Trophoblast cell (in vitro differentiated cells and primary cell): ENCODE data around the gene MCU.

Experiments
- DNase-seq, 2 donors: peaks; one replicate each; pipeline ENCODE4 v3.0.0-alpha.2; 2016
- H2AFZ ChIP-seq: 2 replicates; pipeline ENCODE4 v1.6.1; 2013; ENCODE audit warnings: low read length, moderate library complexity, mild to moderate bottlenecking; ENCODE audit not compliant: insufficient read depth, poor library complexity
- H2AK5ac ChIP-seq: 2 replicates; pipeline ENCODE4 v1.6.1; 2013; ENCODE audit warnings: mild to moderate bottlenecking, low read length
- H2BK120ac ChIP-seq: 2 replicates; pipeline ENCODE4 v1.6.1; 2013; ENCODE audit warnings: low read length, mild to moderate bottlenecking, moderate library complexity; ENCODE audit not compliant: insufficient read depth, poor library complexity
- H2BK12ac ChIP-seq: 2 replicates; pipeline ENCODE4 v1.6.1; 2013; ENCODE audit warnings: mild to moderate bottlenecking, low read length, moderate library complexity
- H2BK5ac ChIP-seq: 2 replicates; pipeline ENCODE4 v1.6.1; 2013; ENCODE audit warnings: low read length, low read depth, moderate library complexity, mild to moderate bottlenecking; ENCODE audit not compliant: poor library complexity
- H3K14ac ChIP-seq: 2 replicates; pipeline ENCODE4 v1.6.1; 2013; ENCODE audit warnings: mild to moderate bottlenecking, low read length
- H3K18ac ChIP-seq: 2 replicates; pipeline ENCODE4 v1.6.1; 2013; ENCODE audit warnings: mild to moderate bottlenecking, low read length
- H3K23ac ChIP-seq: 2 replicates; pipeline ENCODE4 v1.6.1; 2013; ENCODE audit warnings: low read length
- H3K27ac ChIP-seq: 2 replicates; pipeline ENCODE4 v1.5.1; 2013; ENCODE audit warnings: low read depth, mild to moderate bottlenecking, inconsistent platforms, low read length, moderate library complexity
- H3K27me3 ChIP-seq: 2 replicates; pipeline ENCODE4 v1.6.1; 2013; ENCODE audit warnings: inconsistent platforms, mild to moderate bottlenecking, low read length, moderate library complexity; ENCODE audit not compliant: insufficient read depth
- H3K36me3 ChIP-seq, 2 experiments: 1 replicate in 1 of 2; 2 replicates in 1 of 2; pipeline ENCODE4 v1.6.1; 2013; ENCODE audit warnings: low read length in 2 of 2, mild to moderate bottlenecking in 2 of 2, moderate library complexity in 1 of 2; ENCODE audit not compliant: insufficient read depth in 2 of 2, control insufficient read depth in 1 of 2
- H3K4ac ChIP-seq: 2 replicates; pipeline ENCODE4 v1.6.1; 2013; ENCODE audit warnings: low read depth, mild to moderate bottlenecking, low read length, moderate library complexity
- H3K4me1 ChIP-seq, 2 experiments: 1 replicate in 1 of 2; 2 replicates in 1 of 2; pipeline ENCODE4 v1.6.1; 2013; ENCODE audit warnings: low read length in 2 of 2, mild to moderate bottlenecking in 2 of 2, moderate library complexity in 1 of 2; ENCODE audit not compliant: insufficient read depth in 2 of 2, control insufficient read depth in 1 of 2
- H3K4me2 ChIP-seq: 2 replicates; pipeline ENCODE4 v1.6.1; 2013; ENCODE audit warnings: inconsistent platforms, mild to moderate bottlenecking, low read length, moderate library complexity
- H3K4me3 ChIP-seq: 2 replicates; pipeline ENCODE4 v1.5.1; 2013; ENCODE audit warnings: mild to moderate bottlenecking, low read depth, low read length, inconsistent platforms
- H3K79me1 ChIP-seq: one replicate; pipeline ENCODE4 v1.6.1; 2013; ENCODE audit warnings: low read length
- H3K79me2 ChIP-seq: 2 replicates; pipeline ENCODE4 v1.6.1; 2013; ENCODE audit warnings: low read length, mild to moderate bottlenecking; ENCODE audit not compliant: control insufficient read depth, insufficient read depth, poor library complexity
- H3K9ac ChIP-seq: 2 replicates; pipeline ENCODE4 v1.6.1; 2013; ENCODE audit warnings: mild to moderate bottlenecking, low read length
- H3K9me3 ChIP-seq: 2 replicates; pipeline ENCODE4 v1.6.1; 2013; ENCODE audit warnings: low read depth, mild to moderate bottlenecking, control low read depth, inconsistent platforms, low read length; ENCODE audit not compliant: insufficient read depth
- H4K12ac ChIP-seq: 2 replicates; pipeline ENCODE4 v1.6.1; 2013; ENCODE audit warnings: low read depth, mild to moderate bottlenecking, low read length, moderate library complexity
- H4K8ac ChIP-seq: 2 replicates; pipeline ENCODE4 v1.6.1; 2013; ENCODE audit warnings: low read depth, mild to moderate bottlenecking, low read length, moderate library complexity
- H4K91ac ChIP-seq: one replicate; pipeline ENCODE4 v1.6.1; 2013; ENCODE audit warnings: low read depth, mild to moderate bottlenecking, low read length, moderate library complexity
- WGBS: extraction: QIAGEN DNeasy Blood & Tissue Kit; methylation state at CpG from one replicate; pipeline ENCODE4 v1.1.7; 2013; ENCODE audit warnings: missing lambda C conversion rate; ENCODE audit not compliant: insufficient read length, insufficient coverage; ENCODE audit errors: extremely low coverage; 5-methylcytosine and 5-hydroxymethylcytosine counted together

MCU gene

GRCh38 chr10:72818076-72818475, 126.1 kb downstream of the MCU start:
- Histone ChIP-seq H4K91ac (no peak overlapping the region), H3K18ac (no peak overlapping the region), H3K4ac (no peak overlapping the region), H2AFZ (no peak overlapping the region), H4K8ac (no peak overlapping the region), H3K4me1 (peaks cover under 1% of the 10 kb centered on the region in 2 experiments), H2BK120ac (no peak overlapping the region), H2AK5ac (no peak overlapping the region), H3K27me3 (no peaks in the 10 kb centered on the region), H4K12ac (no peak overlapping the region), H3K79me1 (no peaks in the 10 kb centered on the region), H2BK12ac (no peak overlapping the region), H3K4me3 (no peak overlapping the region), H3K23ac (no peak overlapping the region), H3K79me2 (no peaks in the 10 kb centered on the region), H2BK5ac (no peak overlapping the region), H3K36me3 (no peaks in the 10 kb centered on the region), H3K4me2 (no peak overlapping the region), H3K9ac (no peak overlapping the region), H3K9me3 (no peaks in the 10 kb centered on the region), H3K14ac (no peak overlapping the region), H3K27ac (no peak overlapping the region)
- whole genome bisulfite sequencing = no CpG with 5 or more reads among the region's 2 CpGs
- no peak for DNase-seq

- no peaks in the 10 kb centered on the region for H3K36me3 ChIP-seq
- H3K4me2 ChIP-seq = no peak overlapping the region
- no peak overlapping the region for H2BK5ac ChIP-seq
- H2AK5ac ChIP-seq = no peak overlapping the region
- H4K8ac ChIP-seq = no peak overlapping the region
- H3K18ac ChIP-seq = no peak overlapping the region
- no peak overlapping the region for H3K4ac ChIP-seq
- no peaks in the 10 kb centered on the region for H3K79me1 ChIP-seq
- no peaks in the 10 kb centered on the region for H3K4me1 ChIP-seq
- no peak overlapping the region for H2BK12ac ChIP-seq
- no peak overlapping the region for H2AFZ ChIP-seq
- no peak overlapping the region for H4K12ac ChIP-seq
- H2BK120ac ChIP-seq = no peak overlapping the region
- no peaks in the 10 kb centered on the region for H3K9me3 ChIP-seq
- H4K91ac ChIP-seq = no peak overlapping the region
- no peaks in the 10 kb centered on the region for H3K27me3 ChIP-seq
- H3K9ac ChIP-seq = no peak overlapping the region
- H3K14ac ChIP-seq = no peak overlapping the region
- no peak overlapping the region for H3K4me3 ChIP-seq
- no peak for DNase-seq
- no peaks in the 10 kb centered on the region for H3K79me2 ChIP-seq
- H3K27ac ChIP-seq = no peak overlapping the region
- no CpG with 5 or more reads among the region's 1 CpG for WGBS
- H3K23ac ChIP-seq = no peak overlapping the region
Measured at GRCh38 chr10:72819053-72819452, 127.1 kb downstream of the MCU start.

- WGBS = no CpG with 5 or more reads among the region's 2 CpGs
- no peak overlapping the region for H3K18ac ChIP-seq
- H2BK120ac ChIP-seq = no peak overlapping the region
- H2AK5ac ChIP-seq = no peak overlapping the region
- no peaks in the 10 kb centered on the region for H3K79me1 ChIP-seq
- no peak overlapping the region for H3K4ac ChIP-seq
- H3K23ac ChIP-seq = no peak overlapping the region
- no peaks in the 10 kb centered on the region for H3K36me3 ChIP-seq
- H2BK5ac ChIP-seq = no peak overlapping the region
- H3K79me2 ChIP-seq = no peaks in the 10 kb centered on the region
- no peak overlapping the region for H4K91ac ChIP-seq
- H2BK12ac ChIP-seq = no peak overlapping the region
- H4K12ac ChIP-seq = no peak overlapping the region
- H3K27ac ChIP-seq = no peak overlapping the region
- no peak overlapping the region for H4K8ac ChIP-seq
- H3K14ac ChIP-seq = no peak overlapping the region
- no peak overlapping the region for H3K4me2 ChIP-seq
- H3K4me3 ChIP-seq = no peak overlapping the region
- DNase-seq = no peak
- no peak overlapping the region for H2AFZ ChIP-seq
- no peaks in the 10 kb centered on the region for H3K9me3 ChIP-seq
- no peaks in the 10 kb centered on the region for H3K4me1 ChIP-seq
- no peaks in the 10 kb centered on the region for H3K27me3 ChIP-seq
- H3K9ac ChIP-seq = no peak overlapping the region
Measured at GRCh38 chr10:72821606-72822005, 129.7 kb downstream of the MCU start.

GRCh38 chr10:72822342-72822986, 130.5 kb downstream of the MCU start:
- no peaks in the 10 kb centered on the region for H3K79me1 ChIP-seq
- H4K91ac ChIP-seq = no peak overlapping the region
- no peaks in the 10 kb centered on the region for H3K27me3 ChIP-seq
- no peak overlapping the region for H2BK12ac ChIP-seq
- H3K14ac ChIP-seq = no peak overlapping the region
- no peak overlapping the region for H3K27ac ChIP-seq
- H3K4me1 ChIP-seq = no peaks in the 10 kb centered on the region
- no peaks in the 10 kb centered on the region for H3K36me3 ChIP-seq
- WGBS = no CpG with 5 or more reads among the region's 4 CpGs
- no peak overlapping the region for H3K9ac ChIP-seq
- no peak overlapping the region for H2AK5ac ChIP-seq
- H4K8ac ChIP-seq = no peak overlapping the region
- H3K18ac ChIP-seq = no peak overlapping the region
- no peak overlapping the region for H2AFZ ChIP-seq
- H3K9me3 ChIP-seq = no peaks in the 10 kb centered on the region
- H3K23ac ChIP-seq = no peak overlapping the region
- no peak overlapping the region for H3K4me2 ChIP-seq
- H4K12ac ChIP-seq = no peak overlapping the region
- no peak overlapping the region for H2BK5ac ChIP-seq
- H3K79me2 ChIP-seq = no peaks in the 10 kb centered on the region
- no peak overlapping the region for H3K4me3 ChIP-seq
- H2BK120ac ChIP-seq = no peak overlapping the region
- no peak for DNase-seq
- no peak overlapping the region for H3K4ac ChIP-seq
